GM12892 (cell line): Measurements from ENCODE around the gene ZNF30.

ENCODE experiments used
- POLR2A ChIP-seq: IDR thresholded peaks from 2 replicates; pipeline ENCODE4 v1.6.1; 2011; ENCODE audit warnings: low read depth, low read length, control low read depth
- POLR2AphosphoS5 ChIP-seq: IDR thresholded peaks from 2 replicates; pipeline ENCODE4 v1.6.1; 2011; ENCODE audit warnings: low read depth, low read length, control low read depth
- TAF1 ChIP-seq: IDR thresholded peaks from 2 replicates; pipeline ENCODE4 v1.6.1; 2011; ENCODE audit warnings: low read depth, mild to moderate bottlenecking, control low read depth, low read length, borderline replicate concordance

- TF ChIP-seq POLR2AphosphoS5, result no peak
- no peak for TF ChIP-seq TAF1
- TF ChIP-seq POLR2A, result no peak
These were observed 34.4 kb downstream of the ZNF30 start for GRCh38 chr19:34960940-34961679.
